Muscle of arm (tissue), 12 donors: ENCODE data around the gene EFCC1. TPM values are rescaled to one million over a fixed set of nuclear protein-coding genes. Genes with fewer than 3 reads are reported as not detected.
A peak's percentile ranks its signal among the peaks of the same experiment; 100 is the strongest.

Source experiments
- DNase-seq: peaks from one replicate; pipeline ENCODE4 v3.0.0-alpha.2; 2013
- polyA plus RNA-seq, 12 donors: library from polyadenylated mRNA; unstranded; fragments of 120-200 nt; gene quantifications; one replicate each; pipeline ENCODE4 v1.2.1, GENCODE V29; 2013; ENCODE audit not compliant: insufficient read length in 12 of 12

The EFCC1 gene
- polyA plus RNA-seq, 12 donors = 0.78 to 4.5 (median 1.2) TPM; not detected in 2

- no peak for DNase-seq
These were observed 31.6 kb downstream of the EFCC1 start for GRCh38 chr3:129032716-129033115.

- DNase-seq = no peak
These were observed 32.0 kb downstream of the EFCC1 start for GRCh38 chr3:129033151-129033550.

- DNase-seq = no peak
These were observed 32.7 kb downstream of the EFCC1 start for GRCh38 chr3:129033633-129034321.

- DNase-seq = no peak
These were observed 33.5 kb downstream of the EFCC1 start for GRCh38 chr3:129034642-129035041.

- no peak for DNase-seq
These were observed 34.5 kb downstream of the EFCC1 start for GRCh38 chr3:129035360-129036221.

- DNase-seq = no peak
These were observed 35.4 kb downstream of the EFCC1 start for GRCh38 chr3:129036222-129037092.

GRCh38 chr3:129037093-129037419 is 36.0 kb downstream of the EFCC1 start:
- no peak for DNase-seq

GRCh38 chr3:129038121-129038855 is 37.2 kb downstream of the EFCC1 start:
- DNase-seq = no peak

GRCh38 chr3:129039271-129040038 is 38.4 kb downstream of the EFCC1 start:
- no peak for DNase-seq

GRCh38 chr3:129040039-129040336 is 38.9 kb downstream of the EFCC1 start:
- DNase-seq = no peak

- no peak for DNase-seq
These were observed 39.6 kb downstream of the EFCC1 start for GRCh38 chr3:129040579-129041300.

- DNase-seq = no peak
These were observed 44.6 kb downstream of the EFCC1 start for GRCh38 chr3:129045675-129046036.

GRCh38 chr3:129046037-129046731 is 45.1 kb downstream of the EFCC1 start:
- no peak for DNase-seq

GRCh38 chr3:129046732-129047552 is 45.8 kb downstream of the EFCC1 start:
- DNase-seq = no peak

GRCh38 chr3:129047553-129047839 is 46.4 kb downstream of the EFCC1 start:
- no peak for DNase-seq

GRCh38 chr3:129050556-129051295 is 49.6 kb downstream of the EFCC1 start:
- no peak for DNase-seq

GRCh38 chr3:129051871-129052340 is 50.8 kb downstream of the EFCC1 start:
- DNase-seq = no peak

- DNase-seq = peak; percentile 43
These were observed 51.6 kb downstream of the EFCC1 start for GRCh38 chr3:129052675-129053074.
